OCI-LY7 (cell line): Measurements from ENCODE around the gene ZCCHC8. TPM values are rescaled to one million over a fixed set of nuclear protein-coding genes. Genes with fewer than 3 reads are reported as not detected.
"Not testable (repeated sequence)": the region's sequence is repeated elsewhere in the genome, so short reads cannot be mapped to it uniquely, and the experiment has no call there.

ENCODE experiments used
- BruUV-seq: library from RNA; stranded (reverse); fragments of 400-500 nt; replicated peaks from 2 replicates; lab custom pipeline; 2021; lab: Mats Ljungman, UMichigan
- CTCF ChIA-PET: fragments of 300-600 bp; sonication (Branson Sonifier 250); formaldehyde crosslinking; loops from one replicate; lab custom pipeline; 2022; ENCODE audit warnings: antibody characterized with exemption; ENCODE audit not compliant: unreplicated experiment; lab: Charles Lee
- POLR2A ChIA-PET: fragments of 300-600 bp; sonication (Branson Sonifier 250); formaldehyde crosslinking; loops from one replicate; lab custom pipeline; 2022; ENCODE audit warnings: antibody characterized with exemption; lab: Charles Lee
- DNase-seq: peaks from one replicate; pipeline ENCODE4 v3.0.0-alpha.2; 2015; ENCODE audit warnings: low spot score
- H2AFZ ChIP-seq: fragments of 200-600 bp; sonication (generic), shearing (Covaris generic); 2 replicates; pipeline ENCODE4 v1.6.1; 2014; ENCODE audit warnings: mild to moderate bottlenecking, antibody characterized with exemption, low read length, moderate library complexity
- H3K27ac ChIP-seq: fragments of 200-600 bp; sonication (generic); 2 replicates; pipeline ENCODE4 v1.5.1; 2014; ENCODE audit warnings: mixed run types, low read depth, mild to moderate bottlenecking, moderate library complexity, low read length, inconsistent platforms; ENCODE audit not compliant: poor library complexity, severe bottlenecking
- H3K36me3 ChIP-seq: fragments of 200-600 bp; sonication (generic); 2 replicates; pipeline ENCODE4 v1.6.1; 2014; ENCODE audit warnings: mild to moderate bottlenecking, antibody characterized with exemption, low read length, moderate library complexity, mixed read lengths; ENCODE audit not compliant: insufficient read depth
- H3K4me1 ChIP-seq: fragments of 200-600 bp; sonication (generic); 2 replicates; pipeline ENCODE4 v1.5.1; 2014; ENCODE audit warnings: mild to moderate bottlenecking, low read length; ENCODE audit not compliant: insufficient read depth, poor library complexity, severe bottlenecking
- H3K4me2 ChIP-seq: fragments of 200-600 bp; sonication (generic); 2 replicates; pipeline ENCODE4 v1.6.1; 2014; ENCODE audit warnings: mild to moderate bottlenecking, low read length
- H3K4me3 ChIP-seq: fragments of 200-600 bp; sonication (generic); 2 replicates; pipeline ENCODE4 v1.5.1; 2014; ENCODE audit warnings: mild to moderate bottlenecking, low read depth, low read length; ENCODE audit not compliant: poor library complexity, severe bottlenecking
- H3K79me2 ChIP-seq: fragments of 200-600 bp; sonication (generic); 2 replicates; pipeline ENCODE4 v1.6.1; 2016; ENCODE audit warnings: low read depth, mild to moderate bottlenecking, low read length, moderate library complexity, mixed read lengths; ENCODE audit not compliant: insufficient read depth
- H3K9me2 ChIP-seq: fragments of 200-600 bp; sonication (generic); 2 replicates; pipeline ENCODE4 v1.6.1; 2016; ENCODE audit warnings: mild to moderate bottlenecking, low read length, mixed read lengths; ENCODE audit not compliant: insufficient read depth
- H3K9me3 ChIP-seq: fragments of 200-600 bp; sonication (generic); 2 replicates; pipeline ENCODE4 v1.6.1; 2014; ENCODE audit warnings: mild to moderate bottlenecking, mixed run types, low read length, mixed read lengths
- H4K20me1 ChIP-seq: fragments of 200-600 bp; sonication (generic); 2 replicates; pipeline ENCODE4 v1.6.1; 2014; ENCODE audit warnings: mild to moderate bottlenecking, antibody characterized with exemption, low read length, moderate library complexity, mixed read lengths; ENCODE audit not compliant: insufficient read depth
- CTCF ChIP-seq: fragments of 200-600 bp; sonication (generic); conservative IDR thresholded peaks from 2 replicates; pipeline ENCODE4 v1.5.1; 2014; ENCODE audit warnings: mild to moderate bottlenecking, antibody characterized with exemption, low read length, moderate library complexity, mixed read lengths
- EZH2phosphoT487 ChIP-seq: fragments of 200-600 bp; sonication (generic); IDR thresholded peaks from 2 replicates; pipeline ENCODE4 v1.6.1; 2018; ENCODE audit warnings: low read depth, borderline replicate concordance, mild to moderate bottlenecking, mixed run types, antibody characterized with exemption, low read length, moderate library complexity, mixed read lengths
- intact Hi-C: fragments of 100-400 bp; cut with micrococcal nuclease; formaldehyde crosslinking; loops from one replicate; pipeline ENCODE4 v1.10.0; 2022; ENCODE audit not compliant: unreplicated experiment
- total RNA-seq, 2 experiments: library from RNA; depleted of rRNA in 1 of 2; stranded (reverse); fragments of >200 nt in 1 of 2; shearing (Covaris generic) in 1 of 2; gene quantifications; 2 replicates each; pipeline ENCODE4 v1.2.3, GENCODE V29; 2014 to 2022

Gene ZCCHC8
- total RNA-seq, 2 experiments from 2014 or later: 46.9 to 68.6 TPM

GRCh38 chr12:122515275-122515674 lies 14.5 kb upstream of the ZCCHC8 start:
- CTCF ChIA-PET: no interaction called here
- Histone ChIP-seq H2AFZ (no peak overlapping the region), H3K4me2 (no peak overlapping the region), H3K27ac (no peak overlapping the region), H3K9me3 (no peaks in the 10 kb centered on the region), H3K36me3 (peaks cover 99% of the 10 kb centered on the region), H3K4me3 (no peak overlapping the region), H4K20me1 (peaks cover 31% of the 10 kb centered on the region; the same call in 1 of the 2 replicates), H3K4me1 (no peaks in the 10 kb centered on the region), H3K79me2 (peaks cover 89% of the 10 kb centered on the region), H3K9me2 (no peaks in the 10 kb centered on the region)
- intact Hi-C loops: no loop called here
- DNase-seq: no peak
- POLR2A ChIA-PET: no interaction called here
- TF ChIP-seq EZH2phosphoT487: no peak
- TF ChIP-seq CTCF: no peak
- no TSS peak for BruUV-seq

- peaks cover 88% of the 10 kb centered on the region for H3K79me2 ChIP-seq
- H4K20me1 ChIP-seq: peaks cover 28% of the 10 kb centered on the region; the same call in 1 of the 2 replicates
- CTCF ChIA-PET: no interaction called here
Observed at GRCh38 chr12:122513660-122514059, 12.9 kb upstream of the ZCCHC8 start.

GRCh38 chr12:122513028-122513427 lies 12.3 kb upstream of the ZCCHC8 start:
- CTCF ChIA-PET, H3K4me2 ChIP-seq, H3K27ac ChIP-seq, H3K9me2 ChIP-seq, H3K9me3 ChIP-seq, H2AFZ ChIP-seq, H3K4me1 ChIP-seq, intact Hi-C loops, DNase-seq, H3K4me3 ChIP-seq, BruUV-seq: not testable (repeated sequence)
- Histone ChIP-seq H3K36me3 (peaks cover 99% of the 10 kb centered on the region), H4K20me1 (peaks cover 32% of the 10 kb centered on the region; the same call in 1 of the 2 replicates), H3K79me2 (peaks cover 90% of the 10 kb centered on the region)
- POLR2A ChIA-PET: interaction anchor here (0.6 to 1.0 kb wide), 4 partner anchors 9 to 44 kb away, joined by 3 to 7 read pairs (median 3); partner anchors contain the start of gene ZCCHC8

More at GRCh38 chr12:122513660-122514059, 12.9 kb upstream of the ZCCHC8 start:
- BruUV-seq: no TSS peak
- Histone ChIP-seq H3K4me1 (no peaks in the 10 kb centered on the region), H3K4me3 (no peak overlapping the region), H2AFZ (no peak overlapping the region), H3K27ac (no peak overlapping the region), H3K9me3 (no peaks in the 10 kb centered on the region), H3K9me2 (no peaks in the 10 kb centered on the region), H3K4me2 (no peak overlapping the region), H3K36me3 (peaks cover 99% of the 10 kb centered on the region)
- DNase-seq: no peak
- TF ChIP-seq EZH2phosphoT487 (no peak), CTCF (no peak)
- intact Hi-C loops: no loop called here
- POLR2A ChIA-PET: no interaction called here
